GM10248 (cell line): Measurements from ENCODE around the gene MBNL2.

Experiments
- CTCF ChIA-PET: fragments of 300-600 bp; sonication (Branson Sonifier 250); formaldehyde crosslinking; extraction: SDS; loops from one replicate; lab custom pipeline; 2021; ENCODE audit warnings: antibody characterized with exemption; lab: Yijun Ruan, JAX
- POLR2A ChIA-PET: fragments of 350-650 bp; sonication (Branson Sonifier 250); formaldehyde crosslinking; extraction: SDS; loops from one replicate; lab custom pipeline; 2020; ENCODE audit warnings: antibody characterized with exemption; lab: Yijun Ruan, JAX
- DNase-seq: peaks from one replicate; pipeline ENCODE4 v3.0.0; 2012; ENCODE audit errors: extremely low spot score
- CTCF ChIP-seq: IDR thresholded peaks from 2 replicates; pipeline ENCODE4 v1.5.1; 2012; ENCODE audit warnings: mild to moderate bottlenecking, low read depth; ENCODE audit errors: extremely low read depth, missing control alignments, control extremely low read depth

Gene MBNL2

GRCh38 chr13:97274829-97275649 lies 52.9 kb downstream of the MBNL2 start:
- POLR2A ChIA-PET, result no interaction called here
- TF ChIP-seq CTCF, result no peak
- DNase-seq, result no peak
- CTCF ChIA-PET, result no interaction called here

GRCh38 chr13:97275776-97276501 lies 53.8 kb downstream of the MBNL2 start:
- no peak for DNase-seq
- TF ChIP-seq CTCF, result no peak
- CTCF ChIA-PET, result interaction anchor here (1.2 kb wide), 1 partner anchor 18 kb away, joined by 3 read pairs; no protein-coding TSS in a partner anchor
- POLR2A ChIA-PET, result no interaction called here

- POLR2A ChIA-PET, result interaction anchor here (0.7 kb wide), 1 partner anchor 166 kb away, joined by 5 read pairs; no protein-coding TSS in a partner anchor
- DNase-seq, result no peak
- no peak for TF ChIP-seq CTCF
- CTCF ChIA-PET, result interaction anchor here (0.9 to 1.2 kb wide), 2 partner anchors 8 to 19 kb away, joined by 3 to 4 read pairs; no protein-coding TSS in a partner anchor
Measured at GRCh38 chr13:97276862-97277269, 54.7 kb downstream of the MBNL2 start.

GRCh38 chr13:97278435-97279411 lies 56.6 kb downstream of the MBNL2 start:
- POLR2A ChIA-PET, result no interaction called here

GRCh38 chr13:97279913-97280312 lies 57.8 kb downstream of the MBNL2 start:
- no peak for DNase-seq
- POLR2A ChIA-PET, result no interaction called here
- CTCF ChIA-PET, result no interaction called here
- no peak for TF ChIP-seq CTCF

More at GRCh38 chr13:97278435-97279411, 56.6 kb downstream of the MBNL2 start:
- TF ChIP-seq CTCF, result no peak
- CTCF ChIA-PET, result interaction anchor here (1.0 kb wide), 1 partner anchor 73 kb away, joined by 3 read pairs; no protein-coding TSS in a partner anchor
- DNase-seq, result no peak

- DNase-seq, result no peak
- CTCF ChIA-PET, result no interaction called here
- no peak for TF ChIP-seq CTCF
- POLR2A ChIA-PET, result no interaction called here
Measured at GRCh38 chr13:97280478-97280877, 58.3 kb downstream of the MBNL2 start.
